SKM-1 treated with dmso at 0.1 percent for 144 hours (cell line): ENCODE measurements around the gene CRB1.
A peak's percentile ranks its signal among the peaks of the same experiment; 100 is the strongest.

Experiments used
- DNase-seq: peaks from one replicate; lab custom pipeline; 2025; ENCODE audit not compliant: unreplicated experiment; lab: John Stamatoyannopoulos, UW

Gene CRB1

GRCh38 chr1:197342044-197342565 lies 74.1 kb downstream of the CRB1 start:
- no peak for DNase-seq

GRCh38 chr1:197342669-197343068 lies 74.6 kb downstream of the CRB1 start:
- no peak for DNase-seq

GRCh38 chr1:197343663-197344273 lies 75.7 kb downstream of the CRB1 start:
- no peak for DNase-seq

- DNase-seq: no peak
These were observed 83.9 kb downstream of the CRB1 start for GRCh38 chr1:197351821-197352440.

- no peak for DNase-seq
These were observed 87.4 kb downstream of the CRB1 start for GRCh38 chr1:197355248-197355995.

- DNase-seq: peak; percentile 47
These were observed 88.9 kb downstream of the CRB1 start for GRCh38 chr1:197356723-197357533.

- no peak for DNase-seq
These were observed 90.9 kb downstream of the CRB1 start for GRCh38 chr1:197358959-197359358.

GRCh38 chr1:197360068-197360467 lies 92.0 kb downstream of the CRB1 start:
- DNase-seq: no peak

- DNase-seq: no peak
These were observed 94.8 kb downstream of the CRB1 start for GRCh38 chr1:197362871-197363270.

GRCh38 chr1:197363855-197364254 lies 95.8 kb downstream of the CRB1 start:
- DNase-seq: no peak

- no peak for DNase-seq
These were observed 98.9 kb downstream of the CRB1 start for GRCh38 chr1:197366996-197367395.

GRCh38 chr1:197367627-197368026 lies 99.6 kb downstream of the CRB1 start:
- no peak for DNase-seq

- no peak for DNase-seq
These were observed 106.4 kb downstream of the CRB1 start for GRCh38 chr1:197374428-197374827.

- DNase-seq: no peak
These were observed 116.4 kb downstream of the CRB1 start for GRCh38 chr1:197384471-197384870.

- DNase-seq: no peak
These were observed 120.7 kb downstream of the CRB1 start for GRCh38 chr1:197388801-197389200.

- DNase-seq: no peak
These were observed 122.8 kb downstream of the CRB1 start for GRCh38 chr1:197390856-197391255.

- DNase-seq: peak; percentile 49
These were observed 123.5 kb downstream of the CRB1 start for GRCh38 chr1:197391303-197392226.

GRCh38 chr1:197392541-197392940 lies 124.5 kb downstream of the CRB1 start:
- no peak for DNase-seq

- DNase-seq: no peak
These were observed 125.1 kb downstream of the CRB1 start for GRCh38 chr1:197393105-197393504.

- DNase-seq: no peak
These were observed 125.7 kb downstream of the CRB1 start for GRCh38 chr1:197393772-197394171.
